ENCODE results near the gene HPSE2. TPM values are rescaled to one million over a fixed set of nuclear protein-coding genes. Genes with fewer than 3 reads are reported as not detected.

The HPSE2 gene
- total RNA-seq, 1 experiment from 2014 or later: 0.20 TPM

GRCh38 chr10:98433881-98434732 lies 801.5 kb downstream of the HPSE2 start:
- H3K27me3 ChIP-seq (ENCODE audit: insufficient read depth, low read length): no peaks in the 10 kb centered on the region
- no CpG with 5 or more reads among the region's 21 CpGs for WGBS (ENCODE audit: extremely low coverage, insufficient read length, low lambda C conversion rate)
- no peak overlapping the region for H3K4ac ChIP-seq (ENCODE audit: low read depth, low read length)
- no peak overlapping the region for H2BK12ac ChIP-seq (ENCODE audit: insufficient read length, low read depth, low read length)
- H2BK15ac ChIP-seq (ENCODE audit: low read depth, low read length): no peak overlapping the region
- H2BK20ac ChIP-seq (ENCODE audit: low read depth, low read length, poor library complexity, severe bottlenecking): no peak overlapping the region
- H4K8ac ChIP-seq (replicated peaks; ENCODE audit: insufficient read length, low read depth, low read length): no peak overlapping the region
- no peak overlapping the region for H3K18ac ChIP-seq (ENCODE audit: insufficient read length, low read depth, low read length)
- H3K4me2 ChIP-seq (ENCODE audit: insufficient read depth, insufficient read length, low read length): no peak overlapping the region
- H3K4me3 Mint-ChIP-seq: no peak overlapping the region
- H3K23me2 ChIP-seq (ENCODE audit: insufficient read length, low read depth, low read length, poor library complexity, severe bottlenecking): no peaks in the 10 kb centered on the region
- H3K9me3 ChIP-seq (ENCODE audit: control insufficient read depth, low read depth, low read length): no peaks in the 10 kb centered on the region
- no peak for DNase-seq
- H3K9me3 Mint-ChIP-seq: peaks cover 26 to 30% of the 10 kb centered on the region in 2 experiments
- H3K27me3 Mint-ChIP-seq (ENCODE audit: low read depth): no peaks in the 10 kb centered on the region
- H3K27ac Mint-ChIP-seq: no peak overlapping the region
- H4K91ac ChIP-seq (ENCODE audit: insufficient read length, low read depth, low read length): no peak overlapping the region
- no peak overlapping the region for H2BK120ac ChIP-seq (ENCODE audit: low read depth, low read length, poor library complexity, severe bottlenecking)
- H2BK5ac ChIP-seq (ENCODE audit: insufficient read length, low read length): no peak overlapping the region
- H3K9ac ChIP-seq (ENCODE audit: extremely low read depth, insufficient read length, low read length): no peak overlapping the region
- H3K14ac ChIP-seq (ENCODE audit: insufficient read depth, low read length): no peak overlapping the region
- no peak overlapping the region for H3K23ac ChIP-seq (ENCODE audit: insufficient read length, low read depth, low read length)
- H3T11ph ChIP-seq (ENCODE audit: low read length): no peak overlapping the region
- peaks cover 4 to 13% of the 10 kb centered on the region in 2 experiments for H3K4me1 Mint-ChIP-seq
- no peak overlapping the region for H3K27ac ChIP-seq (ENCODE audit: insufficient read length, low read depth, low read length)
- H3K56ac ChIP-seq (ENCODE audit: insufficient read length, low read depth, low read length): no peak overlapping the region
- H3K4me1 ChIP-seq (ENCODE audit: insufficient read depth, low read length): no peaks in the 10 kb centered on the region
- no peaks in the 10 kb centered on the region for H3K79me2 ChIP-seq (ENCODE audit: insufficient read depth, low read length)
- H4K5ac ChIP-seq (ENCODE audit: insufficient read length, low read depth, low read length): no peak overlapping the region
- TF ChIP-seq CTCF (conservative IDR thresholded peaks at IDR 0.05): no peak
- no peaks in the 10 kb centered on the region for H3K79me1 ChIP-seq (ENCODE audit: insufficient read depth, low read depth, low read length, poor library complexity, severe bottlenecking)
- H2AK5ac ChIP-seq (ENCODE audit: insufficient read length, low read length): no peak overlapping the region
- H2AFZ ChIP-seq (ENCODE audit: low read length): no peak overlapping the region
- H4K20me1 ChIP-seq (ENCODE audit: control insufficient read depth, insufficient read depth, insufficient read length): no peaks in the 10 kb centered on the region
- peaks cover 72 to 91% (median 80%) of the 10 kb centered on the region in 3 experiments for H3K36me3 Mint-ChIP-seq (ENCODE audit: insufficient read depth in 1 of 3, low read depth in 3 of 3)
